Measurements from ENCODE around the gene GOLIM4.

- TF ChIP-seq CTCF (IDR thresholded peaks at IDR 0.05; ENCODE audit: poor library complexity), result no peak
- no peak for TF ChIP-seq EZH2 (IDR thresholded peaks at IDR 0.05; ENCODE audit: borderline replicate concordance)
These were observed 66.0 kb downstream of the GOLIM4 start for GRCh38 chr3:168029705-168030104.
